NCI-H1092 (cell line): Measurements from ENCODE around the gene RITA1.
"Not testable (repeated sequence)": the region's sequence is repeated elsewhere in the genome, so short reads cannot be mapped to it uniquely, and the experiment has no call there.

Source experiments
- DNase-seq: peaks from one replicate; lab custom pipeline; 2025; lab: John Stamatoyannopoulos, UW

RITA1 gene

DNA sequence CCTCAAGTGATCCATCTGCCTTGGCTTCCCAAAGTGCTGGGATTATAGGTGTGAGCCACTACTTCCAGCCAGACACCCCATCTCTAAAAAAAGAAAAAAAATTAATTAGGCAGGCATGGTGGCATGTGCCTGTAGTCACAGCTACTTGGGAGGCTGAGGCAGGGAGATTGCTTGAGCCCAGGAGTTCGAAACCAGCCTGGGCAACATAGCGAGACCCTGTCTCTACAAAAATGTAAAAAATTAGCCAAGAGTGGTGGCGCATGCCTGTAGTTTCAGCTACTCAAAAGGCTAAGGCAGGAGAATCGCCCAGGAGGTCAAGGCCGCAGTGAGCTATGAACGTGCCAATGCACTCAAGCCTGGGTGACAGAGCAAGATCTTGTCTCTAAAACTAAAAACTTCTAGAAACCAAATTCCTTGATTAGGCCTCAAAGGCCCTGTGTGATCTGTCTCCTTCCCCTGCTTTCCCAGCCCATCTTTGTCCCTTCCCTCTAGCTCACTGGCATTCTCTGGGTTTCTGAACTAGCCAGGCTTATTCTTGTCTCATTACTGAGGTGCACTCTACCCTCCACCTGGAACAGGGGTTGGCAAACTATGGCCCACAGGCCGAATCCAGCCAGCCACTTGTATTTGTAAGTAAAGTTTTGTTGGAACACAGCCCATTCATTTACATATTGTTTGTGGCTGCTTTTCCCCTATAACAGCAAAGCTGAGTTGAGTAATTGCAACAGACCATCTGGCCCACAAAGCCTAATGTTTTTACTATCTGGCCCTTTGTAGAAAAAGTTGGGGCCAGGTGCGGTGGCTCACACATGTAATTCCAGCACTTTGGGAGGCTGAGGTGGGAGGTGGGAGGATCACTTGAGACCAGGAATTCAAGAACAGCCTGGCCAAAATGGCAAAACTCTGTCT is 18.6 kb downstream of the RITA1 start:
- DNase-seq, result no peak

DNA sequence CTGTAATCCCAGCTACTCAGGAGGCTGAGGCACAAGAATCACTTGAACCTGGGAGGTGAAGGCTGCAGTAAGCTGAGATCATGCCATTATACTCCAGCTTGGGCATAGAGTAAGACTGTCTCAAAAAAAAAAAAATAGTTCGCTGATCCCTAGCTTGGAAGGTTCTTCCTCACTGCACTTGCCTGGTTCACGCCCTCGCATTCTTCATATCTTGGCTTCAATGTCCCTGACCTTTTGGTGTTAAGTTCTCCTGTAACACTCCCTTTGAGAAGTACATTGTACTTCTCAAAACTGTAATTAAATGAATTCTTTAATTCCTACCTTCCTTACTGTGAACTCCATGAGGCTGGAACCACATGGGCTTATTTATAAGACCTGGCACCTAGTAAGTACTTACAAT is 19.3 kb downstream of the RITA1 start:
- DNase-seq, result no peak

- DNase-seq, result not testable (repeated sequence)
These were observed 21.3 kb downstream of the RITA1 start for GRCh38 chr12:113206802-113207201.

- no peak for DNase-seq
These were observed 22.1 kb downstream of the RITA1 start for GRCh38 chr12:113207613-113208040.

GRCh38 chr12:113208041-113208934 is 22.8 kb downstream of the RITA1 start:
- no peak for DNase-seq

DNA sequence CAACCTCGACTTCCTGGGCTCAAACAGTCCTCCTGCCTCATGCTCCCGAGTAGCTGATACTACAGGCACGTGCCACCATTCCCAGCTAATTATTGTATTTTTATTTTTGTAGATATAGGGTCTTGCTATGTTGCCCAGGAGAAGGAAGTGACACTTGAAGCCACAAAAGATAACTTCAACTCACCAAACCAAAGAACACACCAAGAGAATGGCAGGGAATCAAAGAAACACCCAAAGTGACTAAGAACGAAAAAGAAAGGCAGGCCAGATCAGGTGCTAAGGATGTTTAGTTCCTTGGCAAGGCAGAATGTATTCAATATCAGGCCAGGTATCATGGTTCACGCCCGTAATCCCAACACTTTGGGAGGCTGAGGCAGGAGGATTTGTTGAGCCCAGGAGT is 25.6 kb downstream of the RITA1 start:
- no peak for DNase-seq

DNA sequence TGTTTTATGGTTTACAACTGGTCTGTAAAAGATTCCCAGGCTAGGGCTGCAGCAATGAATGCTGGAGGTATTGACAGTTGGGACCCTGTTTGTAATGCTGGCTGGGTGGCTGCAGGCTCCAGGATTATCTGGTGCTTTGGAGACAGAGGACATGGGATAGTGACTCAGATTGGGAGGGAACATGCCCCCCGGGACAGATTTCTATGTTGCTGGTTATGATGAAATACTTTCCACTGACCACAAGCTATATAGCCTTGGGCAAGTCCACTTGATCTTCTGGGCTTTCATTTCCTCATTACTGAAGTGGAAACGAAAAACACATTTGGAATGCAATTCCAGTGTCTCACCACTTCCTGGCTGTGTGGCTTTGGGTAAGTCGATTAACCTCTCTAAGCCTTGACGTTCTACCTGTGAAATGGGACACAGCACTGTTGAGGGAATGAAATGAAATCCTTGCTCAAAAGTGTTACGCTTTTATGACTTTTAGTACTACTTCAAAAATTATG is 29.4 kb downstream of the RITA1 start:
- no peak for DNase-seq

DNA sequence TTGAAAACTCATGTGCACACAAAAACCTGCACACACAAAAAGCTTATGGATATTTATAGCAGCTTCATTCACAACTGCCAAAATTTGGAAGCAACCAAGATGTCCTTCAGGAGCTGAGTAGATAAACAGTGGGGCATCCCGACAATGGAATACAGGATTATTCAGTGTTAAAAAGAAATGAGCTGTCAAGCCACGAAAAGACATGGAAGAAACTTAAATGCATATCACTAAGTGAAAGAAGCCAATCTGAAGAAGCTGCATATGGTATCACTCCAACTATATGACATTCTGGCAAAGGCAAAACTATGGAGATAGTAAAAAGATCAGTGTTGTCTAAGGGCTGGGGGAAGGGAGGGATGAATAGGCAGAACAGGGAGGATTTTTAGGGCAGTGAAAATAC is 30.5 kb downstream of the RITA1 start:
- DNase-seq, result no peak

DNA sequence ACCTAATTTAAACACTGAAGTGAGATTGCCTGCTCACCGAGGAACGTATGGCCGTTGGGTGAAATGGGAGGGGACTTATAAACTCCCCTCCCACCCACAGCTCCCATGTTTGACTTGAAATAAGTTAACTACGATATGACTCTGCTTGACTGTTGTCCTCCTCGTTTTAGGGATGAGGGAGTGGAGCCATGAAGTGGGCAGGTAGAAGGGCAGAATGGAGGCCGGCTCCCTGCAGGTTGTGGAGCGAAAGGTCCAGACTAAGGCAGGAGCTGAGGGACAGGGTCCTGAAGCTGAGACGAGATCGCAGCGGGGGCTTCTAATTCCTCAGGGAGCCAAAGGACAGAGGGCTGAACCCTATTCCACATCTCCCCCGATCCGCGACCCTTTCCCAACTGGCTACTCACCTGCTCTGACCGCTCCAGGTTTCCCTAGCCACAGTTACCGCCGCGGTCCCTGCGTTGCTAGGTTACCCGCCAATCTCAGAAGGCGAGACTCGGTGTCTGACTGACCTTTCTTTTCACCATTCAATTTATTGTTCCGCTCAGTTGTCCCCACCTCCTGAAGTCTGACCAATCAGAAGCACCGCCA is 35.2 kb downstream of the RITA1 start:
- no peak for DNase-seq

- peak; percentile 100 for DNase-seq
These were observed 35.9 kb downstream of the RITA1 start, which contains the start of gene TPCN1 for GRCh38 chr12:113221181-113221996. Gene TPCN1 (plus strand): TSS chr12:113221464. CDS start chr12:113226853, 5,389 bp downstream.

GRCh38 chr12:113221997-113222729 is 36.6 kb downstream of the RITA1 start:
- no peak for DNase-seq

DNA sequence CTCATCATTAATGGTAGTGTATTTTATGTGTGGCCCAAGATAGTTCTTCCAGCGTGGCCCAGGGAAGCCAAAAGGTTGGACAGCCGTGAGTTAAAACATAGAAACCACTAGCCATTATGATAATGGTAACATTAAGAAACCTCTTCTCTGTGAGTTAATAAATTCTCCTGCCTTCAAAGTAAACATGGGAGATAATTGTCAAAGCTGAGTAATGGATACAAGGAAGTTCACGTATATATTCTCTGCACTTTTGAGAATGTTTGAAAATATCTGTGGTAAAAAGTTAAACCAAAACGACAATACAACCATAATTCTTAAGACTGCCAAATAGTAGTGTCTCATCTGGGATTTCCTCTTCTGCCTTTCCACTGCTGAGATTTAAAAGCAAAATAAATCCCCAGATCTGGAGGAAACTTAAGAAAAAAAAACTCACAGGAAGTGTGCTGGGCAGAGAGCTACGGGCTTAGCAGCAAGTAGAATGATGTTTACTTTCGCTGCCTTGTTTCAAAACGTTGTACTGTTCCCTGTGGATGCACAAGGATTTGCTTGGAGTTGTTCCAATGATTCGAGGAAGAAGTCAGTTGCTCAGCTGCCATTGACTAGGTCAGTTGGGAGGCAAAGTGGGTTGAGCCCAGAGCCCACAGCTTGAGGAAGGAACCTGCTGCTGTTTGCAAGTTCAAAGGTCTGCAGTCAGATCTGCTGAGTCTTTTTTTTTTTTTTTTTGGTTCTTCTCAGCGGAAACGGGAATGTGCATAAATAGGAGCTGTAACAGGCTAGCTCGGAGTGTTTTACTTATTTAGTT is 37.4 kb downstream of the RITA1 start:
- peak; percentile 74 for DNase-seq

DNA sequence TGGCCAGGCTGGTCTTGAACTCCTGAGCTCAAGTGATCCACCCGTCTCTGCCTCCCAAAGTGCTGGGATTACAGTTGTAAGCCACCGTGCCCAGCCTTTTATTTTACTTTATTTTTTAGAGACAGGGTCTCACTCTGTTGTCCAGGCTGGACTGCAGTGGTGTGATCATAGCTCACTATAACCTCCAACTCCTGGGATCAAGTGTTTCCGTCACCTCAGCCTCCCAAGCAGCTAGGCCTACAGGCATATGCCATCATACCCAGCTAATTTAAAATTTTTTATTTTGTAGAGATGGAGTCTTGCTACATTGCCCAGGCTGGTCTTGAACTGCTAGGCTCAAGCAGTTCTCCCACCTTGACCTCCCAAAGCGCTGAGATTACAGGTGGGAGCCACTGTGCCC is 39.4 kb downstream of the RITA1 start:
- DNase-seq, result no peak

DNA sequence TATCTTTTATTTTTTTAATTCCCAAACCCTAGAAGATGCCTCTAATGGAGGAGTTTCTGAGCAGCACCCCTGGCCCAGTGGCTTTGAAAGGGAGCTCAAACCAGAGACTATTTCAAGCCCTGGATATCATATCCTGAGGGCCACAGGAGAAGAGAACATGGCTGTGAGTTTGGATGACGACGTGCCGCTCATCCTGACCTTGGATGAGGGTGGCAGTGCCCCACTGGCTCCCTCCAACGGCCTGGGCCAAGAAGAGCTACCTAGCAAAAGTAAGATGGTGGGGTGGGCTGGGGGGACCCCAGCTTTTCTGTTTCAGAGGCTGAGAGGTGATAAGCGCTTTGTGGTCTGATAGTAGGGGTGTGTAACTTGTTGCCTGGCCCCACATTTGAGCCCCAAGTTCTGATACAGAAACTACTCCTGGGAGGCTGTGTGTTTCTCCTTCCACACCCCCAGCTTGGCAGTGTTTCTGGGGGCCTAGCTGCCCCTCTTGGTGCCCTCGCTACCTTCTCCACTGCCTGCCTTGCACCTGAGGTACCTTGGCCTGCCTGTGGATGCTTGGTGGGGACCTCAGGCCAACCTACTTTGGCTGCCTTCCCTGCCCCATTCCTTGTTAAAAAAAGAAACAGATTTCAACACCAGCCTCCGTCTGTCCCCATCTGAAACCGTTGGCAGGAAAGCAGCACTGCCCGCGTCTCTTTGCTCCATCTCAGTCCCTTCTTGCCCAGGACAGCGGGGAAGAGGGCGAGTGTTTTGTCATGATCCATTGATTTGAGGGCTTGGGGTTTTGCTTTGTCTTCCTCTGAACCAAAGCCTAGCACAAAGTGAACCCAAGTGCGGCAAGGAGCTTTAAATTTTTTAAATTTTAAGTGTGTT is 41.4 kb downstream of the RITA1 start:
- DNase-seq, result no peak

- no peak for DNase-seq
These were observed 42.3 kb downstream of the RITA1 start for GRCh38 chr12:113227686-113228391.

- DNase-seq, result no peak
These were observed 43.0 kb downstream of the RITA1 start for GRCh38 chr12:113228394-113229028.
